Kidney epithelial cell (primary cell): Measurements from ENCODE around the gene AKAP9. TPM values are rescaled to one million over a fixed set of nuclear protein-coding genes. Genes with fewer than 3 reads are reported as not detected.
"Not testable (repeated sequence)": the region's sequence is repeated elsewhere in the genome, so short reads cannot be mapped to it uniquely, and the experiment has no call there.

Experiments used
- DNase-seq: peaks from one replicate; pipeline ENCODE4 v3.0.0-alpha.2; 2010; ENCODE audit warnings: low read depth
- H3K27me3 ChIP-seq: 2 replicates; pipeline ENCODE4 v1.6.0; 2011; ENCODE audit warnings: low read length; ENCODE audit not compliant: control insufficient read depth, insufficient read depth
- H3K36me3 ChIP-seq: 2 replicates; pipeline ENCODE4 v1.5.1; 2011; ENCODE audit warnings: low read length; ENCODE audit not compliant: control insufficient read depth, insufficient read depth
- H3K4me3 ChIP-seq: 2 replicates; pipeline ENCODE4 v1.5.1; 2011; ENCODE audit warnings: low read depth, mild to moderate bottlenecking, control low read depth, low read length
- total RNA-seq: library from RNA; depleted of rRNA; stranded (reverse); fragments of >200 nt; gene quantifications from 2 replicates; pipeline ENCODE4 v1.2.3, GENCODE V29; 2015
- TF ChIP-seq, protein P1 (sequence below): IDR thresholded peaks from 2 replicates; pipeline ENCODE4 v1.5.1; 2011; ENCODE audit warnings: mild to moderate bottlenecking, moderate library complexity, low read length, control low read depth, inconsistent platforms; ENCODE audit not compliant: insufficient read depth, poor library complexity, severe bottlenecking

Gene AKAP9
- total RNA-seq, 1 donor from 2014 or later = 36.2 TPM

DNA sequence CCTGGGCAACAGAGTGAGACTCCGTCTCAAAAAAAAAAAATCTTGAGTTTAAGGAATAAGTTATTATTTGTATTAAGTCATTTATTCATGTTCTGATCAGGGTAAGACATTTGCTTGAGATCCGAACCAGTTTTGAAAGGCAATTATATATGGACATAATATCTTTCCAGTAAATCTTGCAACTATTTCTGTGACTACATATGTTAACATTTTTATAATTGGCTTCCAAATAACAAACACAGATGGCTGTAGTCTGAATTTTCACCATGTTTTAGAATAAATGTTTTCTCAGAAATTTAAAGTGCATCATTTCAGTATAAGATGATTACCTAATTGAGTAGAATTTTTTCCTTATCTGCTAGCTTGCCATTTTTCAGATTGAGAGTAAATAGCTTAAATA, 21.2 kb downstream of the AKAP9 start:
- Histone ChIP-seq H3K4me3 (no peak overlapping the region), H3K36me3 (no peaks in the 10 kb centered on the region), H3K27me3 (no peaks in the 10 kb centered on the region)
- TF ChIP-seq, protein P1, sequence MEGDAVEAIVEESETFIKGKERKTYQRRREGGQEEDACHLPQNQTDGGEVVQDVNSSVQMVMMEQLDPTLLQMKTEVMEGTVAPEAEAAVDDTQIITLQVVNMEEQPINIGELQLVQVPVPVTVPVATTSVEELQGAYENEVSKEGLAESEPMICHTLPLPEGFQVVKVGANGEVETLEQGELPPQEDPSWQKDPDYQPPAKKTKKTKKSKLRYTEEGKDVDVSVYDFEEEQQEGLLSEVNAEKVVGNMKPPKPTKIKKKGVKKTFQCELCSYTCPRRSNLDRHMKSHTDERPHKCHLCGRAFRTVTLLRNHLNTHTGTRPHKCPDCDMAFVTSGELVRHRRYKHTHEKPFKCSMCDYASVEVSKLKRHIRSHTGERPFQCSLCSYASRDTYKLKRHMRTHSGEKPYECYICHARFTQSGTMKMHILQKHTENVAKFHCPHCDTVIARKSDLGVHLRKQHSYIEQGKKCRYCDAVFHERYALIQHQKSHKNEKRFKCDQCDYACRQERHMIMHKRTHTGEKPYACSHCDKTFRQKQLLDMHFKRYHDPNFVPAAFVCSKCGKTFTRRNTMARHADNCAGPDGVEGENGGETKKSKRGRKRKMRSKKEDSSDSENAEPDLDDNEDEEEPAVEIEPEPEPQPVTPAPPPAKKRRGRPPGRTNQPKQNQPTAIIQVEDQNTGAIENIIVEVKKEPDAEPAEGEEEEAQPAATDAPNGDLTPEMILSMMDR = no peak
- no peak for DNase-seq

DNA sequence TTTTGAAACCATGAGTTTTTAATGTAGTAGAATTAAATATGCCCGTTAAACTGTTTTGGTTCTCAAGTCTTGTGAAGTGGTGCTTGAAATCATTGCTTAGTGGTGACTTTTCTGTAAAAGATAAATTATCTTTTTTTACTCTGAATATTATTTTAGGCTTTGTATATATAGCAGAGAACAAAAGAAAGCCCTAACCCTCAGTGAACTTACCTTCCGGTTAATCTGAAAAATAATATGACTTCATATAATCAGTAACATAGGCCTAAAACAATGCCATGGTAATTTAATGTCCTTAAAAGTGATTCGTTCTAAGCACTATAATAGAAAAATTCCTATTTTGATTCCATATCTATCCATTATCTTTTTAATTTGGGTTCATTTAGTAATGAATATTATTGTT, 21.8 kb downstream of the AKAP9 start:
- TF ChIP-seq, protein P1 = no peak
- Histone ChIP-seq H3K36me3 (no peaks in the 10 kb centered on the region), H3K4me3 (no peak overlapping the region), H3K27me3 (no peaks in the 10 kb centered on the region)
- no peak for DNase-seq

DNA sequence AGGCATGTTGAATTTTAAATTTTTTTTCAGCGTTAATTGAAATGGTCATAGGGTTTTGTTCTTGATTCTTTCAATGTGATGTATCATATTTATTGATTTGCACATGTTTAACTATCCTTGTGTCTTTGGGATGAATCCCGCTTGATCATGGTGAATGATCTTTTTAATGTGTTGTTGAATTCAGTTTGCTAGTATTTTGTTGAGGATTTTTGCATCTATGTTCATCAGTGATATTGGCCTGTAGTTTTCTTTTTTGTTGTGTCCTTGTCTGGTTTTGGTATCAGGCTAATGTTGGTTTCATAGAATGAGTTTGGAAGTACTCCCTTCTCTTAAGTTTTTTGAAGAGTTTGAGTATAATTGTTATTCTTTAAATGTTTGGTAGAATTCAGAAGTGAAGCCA, 26.9 kb downstream of the AKAP9 start:
- DNase-seq, H3K36me3 ChIP-seq, H3K27me3 ChIP-seq, H3K4me3 ChIP-seq: not testable (repeated sequence)

DNA sequence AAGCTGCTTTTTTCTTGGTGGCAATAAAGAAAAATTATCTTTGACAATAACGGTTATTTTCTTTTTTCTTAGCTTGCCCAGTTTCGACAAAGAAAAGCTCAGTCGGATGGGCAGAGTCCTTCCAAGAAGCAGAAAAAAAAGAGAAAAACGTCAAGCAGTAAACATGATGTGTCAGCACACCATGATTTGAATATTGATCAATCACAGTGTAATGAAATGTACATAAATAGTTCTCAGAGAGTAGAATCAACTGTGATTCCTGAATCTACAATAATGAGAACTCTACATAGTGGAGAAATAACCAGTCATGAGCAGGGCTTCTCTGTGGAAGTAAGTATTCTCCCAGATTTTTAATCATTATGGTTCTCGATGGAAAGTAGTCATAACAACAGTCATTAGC, 33.0 kb downstream of the AKAP9 start:
- no peak for DNase-seq
- Histone ChIP-seq H3K4me3 (no peak overlapping the region), H3K27me3 (no peaks in the 10 kb centered on the region), H3K36me3 (no peaks in the 10 kb centered on the region)
- TF ChIP-seq, protein P1 = no peak

DNA sequence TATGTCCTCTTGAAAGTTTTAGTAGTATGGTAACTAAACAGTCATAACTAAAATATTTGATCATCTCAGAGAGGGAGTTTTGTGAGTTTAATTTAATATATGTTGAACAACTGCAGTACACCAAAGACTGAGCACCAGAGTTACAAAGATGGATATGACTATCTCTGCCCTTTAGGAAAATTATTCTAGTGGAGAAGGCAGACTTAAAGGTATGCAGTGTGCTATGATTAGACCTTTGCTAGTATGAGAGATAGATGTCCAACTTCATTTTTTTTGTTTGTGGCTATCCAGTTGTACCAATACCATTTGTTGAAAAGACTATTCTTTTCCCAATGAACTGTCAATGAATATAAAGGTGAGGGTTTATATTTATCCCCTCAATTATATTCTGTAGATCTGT, 33.4 kb downstream of the AKAP9 start:
- Histone ChIP-seq H3K36me3 (no peaks in the 10 kb centered on the region), H3K4me3 (no peak overlapping the region), H3K27me3 (no peaks in the 10 kb centered on the region)
- TF ChIP-seq, protein P1 = no peak
- no peak for DNase-seq

DNA sequence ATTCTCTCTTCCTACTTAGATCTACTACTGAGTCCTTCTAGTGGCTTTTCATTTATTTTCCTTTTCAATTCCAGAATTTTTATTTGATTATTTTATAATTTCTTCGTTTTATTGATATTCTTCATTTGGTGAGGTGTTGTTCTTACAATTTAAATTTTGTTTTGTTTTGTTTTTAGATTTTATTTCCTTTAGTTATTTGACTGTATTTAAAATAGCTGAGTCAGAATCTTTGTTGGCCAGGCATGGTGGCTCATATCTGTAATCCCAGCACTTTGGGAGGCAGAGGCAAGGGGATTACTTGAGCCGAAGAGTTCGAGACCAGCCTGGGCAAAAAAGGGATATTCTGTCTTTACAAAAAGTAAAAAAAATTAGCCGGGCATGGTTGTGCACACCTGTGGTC, 36.1 kb downstream of the AKAP9 start:
- Histone ChIP-seq H3K4me3 (no peak overlapping the region), H3K36me3 (no peaks in the 10 kb centered on the region), H3K27me3 (no peaks in the 10 kb centered on the region)
- no peak for DNase-seq
- TF ChIP-seq, protein P1 = no peak

DNA sequence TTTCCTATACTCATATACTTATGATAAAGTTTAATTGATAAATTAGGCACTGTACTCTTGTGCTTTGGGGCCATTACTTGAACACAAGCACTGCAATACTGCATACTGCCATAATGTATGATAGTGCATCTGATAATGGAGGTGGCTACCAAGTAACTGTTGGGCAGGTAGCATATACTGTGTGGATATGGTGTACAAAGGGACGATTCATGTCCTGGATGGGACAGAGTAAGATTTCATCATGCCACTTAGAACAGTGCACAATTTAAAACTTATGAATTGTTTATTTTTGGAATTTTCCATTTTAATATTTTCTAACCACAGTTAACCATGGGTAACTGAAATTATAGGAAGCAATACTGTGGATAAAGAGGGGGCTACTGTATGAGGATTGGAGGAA, 38.9 kb downstream of the AKAP9 start:
- no peak for DNase-seq
- TF ChIP-seq, protein P1 = no peak
- H3K27me3 ChIP-seq = no peaks in the 10 kb centered on the region
- no peaks in the 10 kb centered on the region for H3K36me3 ChIP-seq
- H3K4me3 ChIP-seq = no peak overlapping the region

DNA sequence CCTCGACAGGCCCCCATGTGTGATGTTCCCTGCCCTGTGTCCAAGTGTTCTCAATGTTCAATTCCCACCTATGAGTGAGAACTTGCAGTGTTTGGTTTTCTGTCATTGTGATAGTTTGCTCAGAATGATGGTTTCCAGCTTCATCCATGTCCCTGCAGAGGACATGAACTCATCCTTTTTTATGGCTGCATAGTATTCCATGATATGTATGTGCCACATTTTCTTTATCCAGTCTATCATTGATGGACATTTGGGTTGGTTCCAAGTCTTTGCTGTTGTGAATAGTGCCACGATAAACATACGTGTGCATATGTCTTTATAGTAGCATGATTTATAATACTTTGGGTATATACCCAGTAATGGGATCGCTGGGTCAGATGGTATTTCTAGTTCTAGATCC, 41.7 kb downstream of the AKAP9 start:
- not testable (repeated sequence) for H3K27me3 ChIP-seq, H3K4me3 ChIP-seq, DNase-seq, H3K36me3 ChIP-seq
